Stimulated activated CD4-positive, alpha-beta T cell treated with anti-CD3 and anti-CD28 coated beads, Interleukin-1b, Interleukin-23, amount 100 ng/mL, for 4 hours (primary cell): ENCODE measurements around the gene KLF3.
A peak's percentile ranks its signal among the peaks of the same experiment; 100 is the strongest.

ENCODE experiments used
- DNase-seq, 2 donors: peaks; one replicate each; pipeline ENCODE4 v3.0.0-alpha.2; 2020; ENCODE audit warnings: low read depth in 2 of 2

Gene KLF3

GRCh38 chr4:38674258-38675144 is 10.5 kb downstream of the KLF3 start:
- DNase-seq: no peak

DNA sequence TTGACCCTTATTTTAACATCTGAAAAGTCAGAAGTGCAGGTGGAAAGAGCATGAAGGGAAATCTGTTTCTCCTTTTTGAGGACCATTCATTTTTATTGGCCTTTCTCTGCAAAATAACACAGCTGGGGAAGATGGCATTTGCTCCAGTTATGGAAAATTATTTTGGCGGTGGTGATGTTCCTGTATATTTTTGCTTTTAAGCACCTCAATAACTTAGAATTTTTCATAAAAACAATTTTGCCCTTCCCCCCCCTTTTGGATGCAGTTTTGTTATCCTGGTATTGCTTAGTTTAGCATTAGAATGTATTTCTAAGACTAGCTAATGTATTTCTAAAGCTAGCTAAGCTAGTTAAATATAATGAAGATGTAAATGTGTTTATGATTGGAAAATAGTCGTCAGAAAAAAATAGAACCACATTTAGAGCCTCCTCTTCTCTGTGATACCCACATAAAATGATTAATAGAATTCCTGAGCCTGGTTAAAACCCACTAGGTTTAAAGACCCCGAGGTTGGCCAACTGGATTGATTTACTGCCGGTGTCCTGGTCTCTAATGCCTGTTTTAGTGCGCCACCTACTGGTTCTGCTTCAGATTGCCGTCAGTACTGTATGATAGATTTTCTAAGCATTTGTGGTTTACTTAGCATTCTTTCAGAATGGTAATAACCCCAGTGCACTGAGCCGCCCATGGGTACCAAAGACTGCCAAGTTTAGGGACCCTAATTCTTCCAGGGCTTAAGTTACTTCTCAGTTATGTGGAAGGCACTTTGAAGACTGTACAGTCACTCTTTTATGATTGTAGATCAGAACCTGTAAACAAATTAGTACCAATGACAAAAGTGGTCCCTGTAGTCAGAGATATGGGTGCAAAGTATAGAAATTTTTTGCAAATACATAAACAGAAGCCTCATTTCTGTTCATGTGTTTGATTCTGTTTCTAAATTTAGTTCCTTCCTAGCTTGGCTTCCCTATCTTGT is 11.4 kb downstream of the KLF3 start:
- peak; percentile 68 to 85 for DNase-seq

DNA sequence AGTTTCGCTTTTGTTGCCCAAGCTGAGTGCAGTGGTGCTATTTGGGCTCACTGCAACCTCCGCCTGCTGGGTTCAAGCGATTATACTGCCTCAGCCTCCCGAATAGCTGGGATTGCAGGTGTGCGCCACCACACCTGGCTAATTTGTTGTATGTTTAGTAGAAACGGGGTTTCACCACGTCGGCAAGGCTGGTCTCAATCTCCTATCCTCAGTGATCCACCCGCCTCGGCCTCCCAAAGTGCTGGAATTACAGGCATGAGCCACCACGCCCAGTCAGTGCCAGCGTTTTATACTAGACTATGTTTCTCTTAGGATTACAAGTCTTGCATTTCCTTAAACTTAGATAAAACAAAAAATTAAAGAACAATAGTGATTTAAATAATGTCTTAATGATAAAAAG is 13.0 kb downstream of the KLF3 start:
- no peak for DNase-seq

- no peak for DNase-seq
Measured at GRCh38 chr4:38677441-38677840, 13.4 kb downstream of the KLF3 start.

DNA sequence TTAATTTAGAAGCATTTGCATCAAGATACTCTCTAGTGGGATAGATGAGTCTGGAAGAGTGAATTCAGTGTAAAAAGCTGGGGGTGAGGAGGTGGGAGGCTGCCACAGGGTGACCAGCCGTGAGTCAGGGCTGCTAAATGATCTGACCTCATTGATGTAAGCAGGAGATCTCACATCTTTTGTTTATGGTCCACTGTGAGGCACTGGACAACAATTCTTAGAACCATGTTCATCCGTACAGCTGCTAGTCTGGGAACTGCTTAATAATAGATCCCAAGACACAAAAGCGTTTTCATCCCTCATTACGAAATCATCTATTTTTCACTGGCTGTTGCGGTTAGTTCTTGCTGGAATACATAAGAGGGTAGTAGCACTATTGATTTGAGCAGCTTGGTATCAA is 14.1 kb downstream of the KLF3 start:
- no peak for DNase-seq

- DNase-seq: no peak
Measured at GRCh38 chr4:38679921-38680320, 15.9 kb downstream of the KLF3 start.

- no peak for DNase-seq
Measured at GRCh38 chr4:38681281-38681991, 17.4 kb downstream of the KLF3 start.

GRCh38 chr4:38682336-38682735 is 18.3 kb downstream of the KLF3 start:
- DNase-seq: no peak

- no peak for DNase-seq
Measured at GRCh38 chr4:38683276-38683675, 19.3 kb downstream of the KLF3 start.

DNA sequence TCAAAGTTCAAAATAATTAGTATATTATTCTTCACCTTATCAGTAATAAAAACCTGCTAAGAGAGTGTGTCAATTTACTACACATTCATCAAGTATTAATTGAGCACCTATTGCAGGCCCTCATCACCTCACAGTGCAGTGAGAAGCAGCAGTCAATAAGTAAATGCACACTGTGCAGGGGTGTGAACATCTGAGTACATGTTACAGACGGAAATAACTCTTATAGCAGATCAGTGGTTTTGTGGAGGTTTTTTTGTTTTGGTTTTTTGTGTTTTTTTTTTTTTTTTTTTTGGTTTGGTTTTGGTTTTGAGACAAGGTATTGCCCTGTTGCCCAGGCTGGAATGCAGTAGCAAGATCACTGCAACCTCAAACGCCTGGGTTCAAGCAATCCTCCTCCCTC is 20.3 kb downstream of the KLF3 start:
- DNase-seq: no peak

DNA sequence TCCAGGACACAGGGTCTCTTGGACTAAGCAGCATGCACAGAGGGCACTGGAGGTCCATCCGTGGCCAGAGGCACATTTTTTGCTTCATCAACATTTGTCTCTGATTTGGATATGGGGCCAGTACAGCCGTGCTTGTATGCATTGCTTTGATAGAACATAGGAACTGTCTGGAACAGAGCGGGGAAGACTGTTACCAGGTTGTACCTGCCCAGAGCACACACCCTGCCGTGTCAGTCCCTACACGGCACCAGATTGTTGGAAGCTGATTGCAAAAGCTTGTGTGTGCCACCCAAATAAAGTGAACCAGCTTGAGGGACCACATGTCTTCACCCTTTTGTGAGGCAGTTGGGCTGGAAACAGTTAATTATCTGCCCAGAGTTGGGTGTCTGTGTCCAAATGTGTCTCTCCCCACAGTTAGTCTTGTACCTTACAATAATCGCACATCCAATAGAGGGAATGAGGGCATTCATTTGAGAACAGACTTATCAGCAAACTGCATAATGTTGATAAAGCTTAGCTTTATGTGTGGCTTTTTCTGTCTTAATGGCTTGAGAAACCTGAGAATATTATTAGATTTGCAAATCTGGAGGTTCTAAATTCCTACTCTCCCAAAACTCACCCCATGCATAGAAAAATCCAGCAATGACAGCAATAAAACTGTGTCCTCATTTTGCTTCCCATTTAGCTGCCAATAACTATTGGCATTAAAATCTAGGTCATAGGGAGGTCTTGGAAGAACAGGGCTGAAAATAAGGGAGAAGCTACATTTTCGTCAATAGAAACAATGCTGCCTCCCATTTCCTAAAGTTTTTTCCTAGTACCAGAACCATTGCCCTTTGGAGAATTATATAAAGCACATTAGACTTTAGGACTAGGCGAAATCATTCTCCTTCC is 21.2 kb downstream of the KLF3 start:
- DNase-seq: no peak

DNA sequence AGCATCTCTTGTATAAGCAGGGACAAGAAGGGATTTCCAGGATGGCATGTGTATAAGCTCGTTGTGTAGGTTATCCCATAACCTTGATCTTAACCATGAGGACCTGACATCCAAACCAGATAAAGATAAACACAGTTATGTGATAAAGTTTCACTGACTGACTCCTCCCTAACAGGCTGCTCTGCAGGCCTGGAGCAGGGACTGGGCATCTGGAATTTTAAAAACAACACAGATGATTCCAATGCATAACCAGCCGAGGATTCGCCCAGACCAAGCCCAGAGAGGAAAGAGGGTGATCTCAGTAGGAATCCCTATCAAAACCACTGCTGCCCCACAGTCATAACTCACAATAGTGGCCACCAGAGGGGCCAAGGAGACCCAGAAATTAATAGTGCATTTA is 22.7 kb downstream of the KLF3 start:
- DNase-seq: no peak

GRCh38 chr4:38687571-38688011 is 23.6 kb downstream of the KLF3 start:
- no peak for DNase-seq

DNA sequence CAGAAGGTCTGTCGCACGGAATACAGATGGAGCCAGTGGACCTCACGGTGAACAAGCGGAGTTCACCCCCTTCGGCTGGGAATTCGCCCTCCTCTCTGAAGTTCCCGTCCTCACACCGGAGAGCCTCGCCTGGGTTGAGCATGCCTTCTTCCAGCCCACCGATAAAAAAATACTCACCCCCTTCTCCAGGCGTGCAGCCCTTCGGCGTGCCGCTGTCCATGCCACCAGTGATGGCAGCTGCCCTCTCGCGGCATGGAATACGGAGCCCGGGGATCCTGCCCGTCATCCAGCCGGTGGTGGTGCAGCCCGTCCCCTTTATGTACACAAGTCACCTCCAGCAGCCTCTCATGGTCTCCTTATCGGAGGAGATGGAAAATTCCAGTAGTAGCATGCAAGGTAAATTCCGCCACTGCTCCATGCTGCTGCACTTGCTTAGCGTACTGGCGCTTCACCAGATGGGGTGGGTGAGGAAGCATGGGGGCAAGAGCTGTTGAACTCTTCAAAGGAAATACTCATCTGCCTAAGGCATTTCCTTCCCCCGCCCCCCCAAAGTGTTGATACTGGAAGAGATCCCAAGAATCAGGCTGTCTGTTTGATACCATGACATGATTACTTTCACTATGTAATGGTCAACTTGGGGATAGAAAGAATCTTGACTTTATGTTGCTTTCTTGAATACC is 24.8 kb downstream of the KLF3 start:
- DNase-seq: no peak

GRCh38 chr4:38691251-38692008 is 27.4 kb downstream of the KLF3 start:
- no peak for DNase-seq

GRCh38 chr4:38692421-38692820 is 28.4 kb downstream of the KLF3 start:
- DNase-seq: no peak

DNA sequence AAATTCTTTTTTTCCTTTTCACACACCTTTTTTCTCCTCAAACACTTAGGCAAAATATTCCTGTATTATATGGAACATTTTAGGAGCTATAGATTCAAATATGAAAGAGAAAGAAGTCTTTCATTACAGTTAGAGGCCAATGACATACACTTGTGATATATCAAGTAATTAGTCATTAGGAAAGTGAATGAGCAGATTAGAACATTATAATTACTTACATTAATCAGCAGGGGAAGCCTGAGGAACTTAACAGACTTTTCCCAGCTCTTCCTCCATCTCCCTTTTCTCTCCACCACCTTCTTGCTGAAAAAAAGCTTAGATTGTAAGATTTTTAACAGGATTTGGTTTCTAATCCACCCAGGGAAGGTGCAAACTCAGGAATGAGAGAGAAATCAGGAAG is 29.6 kb downstream of the KLF3 start:
- no peak for DNase-seq

DNA sequence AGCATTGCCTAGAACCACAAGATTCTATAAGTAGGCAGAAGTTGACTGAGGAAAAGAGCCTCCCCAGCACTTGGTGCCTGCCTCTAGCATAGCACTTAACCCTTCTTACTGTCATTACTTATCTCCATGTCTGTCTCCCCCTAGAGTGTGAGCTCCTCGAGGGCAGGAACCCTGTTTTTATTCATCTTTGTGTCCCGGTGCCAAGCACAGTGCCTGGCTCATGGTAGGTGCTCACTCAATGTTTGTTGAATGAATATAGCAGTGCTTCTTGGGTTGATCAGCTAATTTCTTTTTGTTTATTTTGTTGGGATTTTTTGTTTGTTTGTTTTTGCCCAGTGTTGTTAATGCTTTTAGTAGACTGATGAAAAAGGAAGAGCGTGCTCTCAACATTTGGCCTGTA is 30.3 kb downstream of the KLF3 start:
- no peak for DNase-seq

- no peak for DNase-seq
Measured at GRCh38 chr4:38695809-38696208, 31.8 kb downstream of the KLF3 start.

- DNase-seq: no peak
Measured at GRCh38 chr4:38696697-38697096, 32.7 kb downstream of the KLF3 start.
